OCI-LY3 (cell line): Measurements from ENCODE around the gene NEUROG3.

Experiments
- CTCF ChIP-seq: fragments of 200-600, 300-600 bp; sonication (generic); IDR thresholded peaks from 2 replicates; pipeline ENCODE4 v1.5.1; 2014; ENCODE audit warnings: antibody characterized with exemption, low read length, low read depth
- EZH2phosphoT487 ChIP-seq: fragments of 200-600 bp; shearing (Covaris generic); IDR thresholded peaks from 2 replicates; pipeline ENCODE4 v1.6.1; 2018; ENCODE audit warnings: antibody characterized with exemption, mixed run types, low read depth

- TF ChIP-seq CTCF (no peak), EZH2phosphoT487 (no peak)
Measured at GRCh38 chr10:69577268-69578232, 4.3 kb upstream of the NEUROG3 start.
